GM11168 (cell line): ENCODE results near the gene TRIM65.
"Not testable (repeated sequence)": the region's sequence is repeated elsewhere in the genome, so short reads cannot be mapped to it uniquely, and the experiment has no call there.

ENCODE experiments used
- in situ Hi-C: fragments of 300-500 bp; cut with MboI; formaldehyde crosslinking; loops from one replicate; pipeline ENCODE4 v1.12.0; 2022; ENCODE audit warnings: low sequenced_read_pairs; ENCODE audit not compliant: unreplicated experiment

Gene TRIM65

DNA sequence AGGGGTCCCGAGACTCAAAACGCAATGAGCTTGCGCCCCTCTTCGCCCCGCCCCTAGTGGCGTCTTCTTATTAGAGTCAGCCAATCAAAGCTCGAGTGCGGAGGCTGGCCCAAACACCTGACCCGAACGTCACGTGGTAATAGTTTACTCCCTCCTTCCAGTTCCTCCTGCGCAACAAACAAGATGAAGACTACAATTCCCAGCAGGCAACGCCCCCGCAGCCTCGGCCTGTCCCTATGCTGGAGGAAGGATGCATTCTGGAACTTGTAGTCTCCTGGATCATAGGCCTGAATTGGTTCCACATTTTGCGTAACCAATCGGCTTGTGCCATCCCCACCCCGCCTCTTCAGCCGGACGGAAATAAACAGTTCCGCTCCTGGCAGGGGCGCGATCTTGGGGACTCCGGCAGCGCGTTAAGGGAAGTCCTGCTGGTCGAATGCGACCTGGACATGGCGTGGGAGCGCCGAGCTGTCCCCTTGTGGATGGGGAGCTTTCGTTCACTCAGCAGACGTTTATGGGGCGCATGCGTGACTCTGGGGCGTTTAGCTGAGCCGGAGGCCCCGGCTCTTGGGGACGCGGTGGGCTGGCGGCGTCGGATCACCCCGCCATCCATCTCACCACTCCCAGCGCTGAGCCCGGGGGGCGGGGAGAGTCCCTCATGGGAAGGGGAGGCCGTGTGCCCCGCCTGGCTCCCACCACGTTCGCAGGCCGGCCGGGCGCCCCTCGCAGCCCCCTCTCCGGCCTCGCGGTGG, 41.3 kb downstream of the TRIM65 start, which contains the start of gene WBP2:
Gene WBP2, minus strand, starts transcription at position 26 of the 752 bp plus-strand sequence. CDS start 38 bp downstream, outside the sequence.
- in situ Hi-C loops = no loop called here

DNA sequence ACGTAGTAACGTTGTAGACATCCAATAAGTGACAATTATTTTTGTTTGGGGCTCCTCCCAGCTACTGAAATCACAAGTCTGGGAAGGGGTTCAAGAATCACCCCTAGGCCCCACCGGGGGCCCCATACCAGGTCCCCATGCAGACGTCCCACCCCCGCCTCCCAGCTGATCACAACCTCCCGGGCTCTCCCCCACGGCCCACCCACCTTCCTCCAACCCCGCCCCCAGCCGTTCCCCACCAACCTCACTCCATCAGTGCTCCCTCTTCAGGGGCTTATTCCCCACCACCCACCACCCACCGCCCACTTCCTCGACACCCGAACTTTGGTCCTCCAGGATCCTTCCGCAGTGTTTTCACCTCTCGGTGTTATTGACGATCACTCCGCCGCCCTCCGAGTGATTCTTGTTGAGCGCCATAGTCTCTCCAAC, 41.9 kb downstream of the TRIM65 start:
- in situ Hi-C loops = no loop called here

DNA sequence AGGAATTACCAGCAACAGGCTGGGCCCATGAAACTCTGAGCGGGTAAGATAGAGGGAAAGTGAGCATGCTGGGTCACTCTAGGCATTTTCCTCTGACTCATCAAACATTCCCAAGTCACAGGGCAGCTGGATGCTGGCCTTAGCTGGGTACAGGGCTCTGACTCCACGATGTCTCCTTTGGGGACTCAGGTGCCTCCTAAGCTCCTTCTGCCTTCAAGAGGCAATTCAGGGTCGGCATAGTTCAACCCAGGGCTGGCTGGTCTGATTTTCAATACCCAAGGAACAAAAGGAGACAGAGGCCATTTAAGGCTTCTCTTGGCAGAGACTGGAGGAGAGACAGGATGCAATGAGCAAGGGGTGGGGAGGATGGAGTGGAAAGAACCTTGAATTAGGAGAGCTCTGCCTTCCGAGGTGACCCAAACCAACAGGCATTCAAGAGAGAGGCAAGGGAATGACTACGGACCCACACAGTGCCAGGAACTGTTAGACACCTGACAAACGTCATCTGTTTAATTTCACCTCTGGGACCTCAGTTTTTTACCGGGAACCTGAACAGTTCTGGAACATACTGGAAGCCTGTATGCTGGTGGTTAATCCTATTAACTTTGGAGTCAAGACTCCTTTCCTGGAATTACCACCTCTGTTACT, 42.5 kb downstream of the TRIM65 start:
- in situ Hi-C loops = no loop called here

DNA sequence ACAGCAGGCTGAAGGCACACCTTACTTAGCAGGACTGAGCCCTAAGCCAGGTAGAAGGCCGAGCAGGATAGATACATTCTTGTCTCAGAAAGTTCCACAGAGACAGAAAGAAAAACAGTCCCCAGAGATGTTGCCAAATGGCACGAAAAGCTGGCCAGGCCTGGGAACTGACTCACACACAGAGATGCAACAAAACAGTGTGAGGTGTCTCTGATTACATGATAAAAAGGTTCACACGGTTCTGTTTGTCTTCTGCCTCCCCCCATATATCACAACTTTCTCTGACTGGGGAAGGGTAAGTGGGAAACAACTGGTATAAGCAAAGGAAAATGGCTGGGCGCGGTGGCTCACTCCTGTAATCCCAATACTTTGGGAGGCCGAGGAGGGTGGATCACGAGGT, 43.3 kb downstream of the TRIM65 start:
- in situ Hi-C loops = no loop called here

DNA sequence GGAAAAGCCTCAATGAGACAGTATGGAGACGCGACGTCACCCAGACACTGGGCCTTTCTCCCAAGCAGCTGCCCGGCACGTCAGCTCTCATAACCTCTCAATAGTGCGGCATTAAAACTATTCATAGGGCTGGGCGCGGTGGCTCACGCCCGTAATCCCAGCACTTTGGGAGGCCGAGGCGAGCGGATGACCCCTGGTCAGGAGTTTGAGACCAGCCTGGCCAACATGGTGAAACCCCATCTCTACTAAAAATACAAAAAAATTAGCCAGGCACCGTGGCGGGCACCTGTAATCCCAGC, 45.1 kb downstream of the TRIM65 start:
- in situ Hi-C loops = not testable (repeated sequence)

DNA sequence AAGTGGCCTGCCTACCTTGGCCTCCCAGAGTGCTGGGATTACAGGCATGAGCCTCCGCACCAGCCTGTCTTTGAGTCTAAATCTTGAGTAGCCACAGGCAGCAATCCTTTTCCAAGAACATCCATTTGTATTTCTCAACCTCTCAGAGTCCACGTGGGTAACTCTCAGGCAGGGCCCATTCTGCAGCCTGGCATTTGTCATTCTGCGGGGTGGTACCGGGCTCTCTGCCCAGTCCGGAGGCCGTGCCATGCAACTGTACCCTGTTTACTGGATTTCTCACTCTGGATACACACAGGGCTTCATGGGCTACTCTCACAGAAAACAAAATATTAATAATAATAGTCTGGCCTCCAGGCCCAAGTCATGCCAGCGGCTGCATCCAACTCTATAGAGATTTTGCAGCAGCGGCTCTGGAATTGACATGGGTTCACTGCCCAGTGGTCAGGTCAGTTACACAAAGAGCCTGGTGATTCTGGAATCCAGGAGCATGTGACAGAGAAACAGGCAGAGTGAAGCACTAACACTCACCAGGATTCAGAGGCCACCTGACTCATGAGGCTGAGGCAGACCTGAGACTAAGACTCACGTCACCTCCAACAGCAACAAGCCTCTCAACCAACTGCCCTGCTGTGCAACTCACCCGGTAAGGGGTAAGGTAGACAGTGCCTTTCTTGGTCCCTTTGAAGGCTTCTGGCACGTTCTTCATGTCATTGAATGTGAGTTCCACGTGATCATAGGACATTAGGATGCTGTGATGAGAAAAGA, 45.6 kb downstream of the TRIM65 start:
- in situ Hi-C loops = no loop called here

DNA sequence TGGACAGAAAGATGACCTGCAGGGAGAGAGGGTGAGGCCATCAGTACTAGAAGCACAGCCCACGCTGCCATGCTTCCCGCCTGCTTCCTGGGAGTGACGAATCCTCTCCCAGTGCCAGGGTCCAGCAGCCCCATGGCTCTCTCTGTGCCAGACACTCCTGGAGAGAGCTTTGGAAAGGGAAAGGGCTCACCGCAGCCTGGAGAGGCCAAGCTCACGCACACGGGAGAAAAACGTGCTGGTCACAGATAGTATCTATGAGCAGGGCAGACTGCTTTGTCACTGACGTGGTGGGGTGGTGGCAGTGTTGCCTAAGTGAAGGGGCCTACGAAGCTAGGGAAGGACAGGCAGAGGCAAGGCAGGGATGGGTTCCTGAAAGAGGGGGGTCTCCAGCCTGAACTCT, 47.0 kb downstream of the TRIM65 start:
- in situ Hi-C loops = no loop called here

DNA sequence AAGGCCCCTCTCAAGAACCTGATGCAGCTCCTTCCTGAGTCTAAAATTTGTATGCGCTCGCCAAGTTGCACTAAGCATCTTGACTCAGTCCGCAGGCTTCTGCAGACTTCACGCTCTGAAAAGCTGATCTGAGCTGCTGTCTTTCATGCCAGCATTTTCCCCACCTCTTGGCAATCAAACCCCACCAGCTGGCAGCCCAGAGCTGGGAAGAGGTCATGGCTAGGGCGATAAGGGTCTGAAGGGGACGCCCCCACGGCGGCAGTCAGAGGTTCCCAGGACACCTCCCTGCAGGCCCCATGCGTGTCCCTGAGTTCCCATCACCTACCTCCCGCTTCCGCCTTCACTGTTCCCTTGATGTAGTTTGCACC, 47.5 kb downstream of the TRIM65 start:
- in situ Hi-C loops = no loop called here

DNA sequence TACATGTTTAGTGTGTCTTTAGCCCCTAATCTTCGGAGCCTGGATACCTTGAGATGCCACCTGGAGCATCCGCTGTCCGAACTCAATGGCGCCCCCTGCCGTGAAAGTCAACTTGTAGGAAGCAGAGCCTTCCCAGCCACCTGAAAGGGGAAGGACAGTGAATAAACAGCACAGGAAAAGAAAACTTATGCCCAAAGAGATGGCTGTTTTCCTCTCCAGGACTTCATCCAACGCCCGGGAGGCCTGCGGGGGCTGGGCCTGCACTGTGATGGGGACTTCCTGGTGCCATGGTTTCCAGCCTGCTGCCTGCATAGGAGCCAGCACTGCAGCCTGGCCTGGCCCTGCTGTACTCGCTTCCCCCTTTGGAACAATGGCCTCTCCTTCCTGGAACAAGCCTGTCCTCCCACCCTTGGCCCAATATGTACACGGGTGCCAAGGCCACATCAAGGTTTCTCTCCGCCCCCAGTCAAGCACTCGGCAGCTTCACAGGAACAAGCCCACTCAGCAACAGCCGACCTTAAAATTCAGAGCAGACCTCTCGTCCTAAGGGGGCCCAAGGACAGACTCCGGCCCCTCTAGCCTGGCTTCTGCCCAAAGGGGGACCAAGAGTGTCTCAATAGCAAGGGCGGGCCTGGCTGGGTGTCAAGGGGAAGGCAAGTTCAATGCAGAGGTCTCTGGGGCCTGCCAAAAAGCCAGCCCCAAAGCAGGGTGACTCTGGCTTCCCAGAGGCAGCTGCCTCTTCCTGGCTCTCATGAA, 48.0 kb downstream of the TRIM65 start:
- in situ Hi-C loops = no loop called here

DNA sequence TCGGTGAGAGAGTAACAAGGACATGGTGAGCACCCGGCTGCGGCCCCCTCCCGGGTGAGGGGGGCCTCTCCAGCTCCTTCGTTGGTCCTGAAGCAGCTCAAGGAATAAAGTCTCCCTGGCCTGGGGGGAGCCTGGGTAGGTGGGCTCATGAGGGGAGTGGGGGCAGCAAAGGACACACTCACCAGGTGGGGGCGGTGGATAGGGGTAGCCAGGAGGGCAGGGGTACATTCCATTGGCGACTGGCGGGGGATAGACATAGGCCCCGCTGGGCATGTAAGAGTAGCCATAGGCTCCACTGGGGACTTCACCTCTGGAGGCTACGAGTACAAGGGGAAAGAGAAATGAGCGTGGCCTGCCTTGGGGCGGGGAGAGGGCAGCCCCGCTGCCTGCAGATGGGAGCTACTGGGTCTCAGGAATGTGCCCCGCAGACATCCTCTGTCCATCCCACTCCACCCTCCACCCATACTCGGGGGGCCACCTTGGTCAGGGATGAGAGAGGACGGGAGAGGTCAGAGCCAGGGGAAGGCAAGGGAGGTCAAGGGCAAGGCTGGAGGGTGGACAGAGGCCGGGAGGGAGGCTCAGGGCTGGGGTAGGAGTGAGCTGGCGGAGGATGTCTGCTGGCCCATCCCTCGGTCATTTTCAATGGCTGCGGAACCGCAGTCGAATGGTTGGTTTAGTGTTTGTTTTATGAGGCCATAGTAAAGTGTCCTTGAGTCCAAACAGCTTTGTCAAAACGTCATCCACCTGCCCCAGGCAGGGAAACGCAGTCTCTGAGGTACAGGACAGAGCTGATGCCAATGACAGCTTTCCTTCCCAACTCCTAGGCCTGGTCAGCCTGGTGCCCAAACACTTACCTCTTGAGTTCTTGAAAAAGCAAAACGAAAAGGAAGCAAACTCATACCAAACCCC, 48.9 kb downstream of the TRIM65 start:
- in situ Hi-C loops = no loop called here

DNA sequence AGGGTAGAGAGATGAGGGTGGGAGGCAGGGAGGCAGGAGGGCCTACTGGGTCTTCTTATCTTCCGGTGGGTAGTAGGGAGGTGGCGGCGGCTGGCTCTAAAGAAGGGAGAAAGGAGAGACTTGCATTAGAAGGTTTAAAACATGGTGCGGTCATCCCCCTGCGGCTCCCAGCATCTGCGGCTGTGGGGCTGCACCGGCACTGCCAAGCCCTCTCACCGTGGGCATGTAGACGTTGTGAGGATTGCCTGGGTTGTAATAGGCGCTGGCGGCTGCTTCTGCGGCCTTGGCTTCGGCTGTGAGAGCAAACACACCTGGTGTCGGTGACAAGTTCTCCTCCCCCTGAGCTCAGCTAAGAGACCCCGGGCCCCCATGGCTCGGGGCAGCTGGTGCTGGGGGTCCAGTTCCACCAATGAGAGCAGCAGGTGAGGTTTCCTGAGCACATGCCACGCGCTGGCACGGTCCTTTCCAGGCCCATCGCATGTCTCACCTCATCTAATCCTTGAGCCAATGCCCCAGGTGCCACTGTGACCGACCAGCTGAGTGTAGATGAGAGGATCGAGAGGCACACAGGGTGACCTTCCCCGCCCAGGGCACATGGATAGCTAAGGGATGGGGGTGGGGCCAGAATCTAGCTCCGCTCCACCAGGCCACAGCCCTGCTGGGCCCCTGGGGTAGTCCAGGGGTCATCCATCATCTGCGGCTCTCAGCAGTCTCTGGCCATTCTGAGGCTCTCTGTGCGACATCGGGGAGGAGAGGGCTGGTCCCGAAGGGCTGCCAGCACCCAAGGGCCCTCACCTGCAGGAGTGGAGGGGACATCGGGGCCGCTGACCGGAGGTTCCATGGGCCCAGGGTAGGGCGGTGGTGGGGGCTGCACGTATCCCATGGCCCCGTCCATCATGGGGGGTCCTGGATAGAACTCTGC, 49.8 kb downstream of the TRIM65 start:
- in situ Hi-C loops = no loop called here

DNA sequence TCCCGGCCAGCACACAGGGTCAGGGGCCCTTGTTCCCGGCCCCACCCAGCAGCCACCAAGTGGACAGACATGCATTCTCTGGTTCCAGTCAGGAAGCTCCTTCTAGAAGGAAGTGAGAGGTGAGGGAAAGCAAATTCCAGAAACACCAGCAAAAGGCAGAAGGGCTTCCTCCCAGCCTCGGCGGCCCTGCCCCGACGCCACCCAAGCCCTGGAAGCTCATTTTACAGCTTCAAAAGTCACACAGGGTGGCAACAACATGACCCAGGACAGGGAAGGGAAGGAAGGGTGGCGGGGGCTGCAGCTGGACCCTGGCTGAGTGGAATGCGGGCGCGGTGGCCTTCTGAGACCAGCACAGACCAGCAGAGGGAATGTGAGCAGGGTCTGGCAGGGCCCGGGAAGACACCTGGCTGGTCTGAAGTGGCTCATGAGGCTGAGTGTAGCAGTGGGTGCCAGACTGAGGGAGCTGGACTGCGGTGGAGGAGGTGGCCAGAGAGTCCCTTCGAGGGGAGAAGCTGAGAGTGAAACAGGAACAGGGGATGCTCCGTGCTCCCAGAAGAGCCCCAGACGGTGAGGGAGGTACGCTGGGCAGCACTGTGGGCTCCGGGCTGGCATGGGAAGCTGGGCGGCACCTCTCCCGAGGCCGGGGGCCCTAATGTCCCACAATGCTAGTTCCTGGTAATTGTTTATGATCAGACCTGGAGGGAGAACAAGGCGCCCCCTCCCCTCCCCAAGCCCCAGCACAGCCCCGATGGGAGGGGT, 50.6 kb downstream of the TRIM65 start:
- in situ Hi-C loops = no loop called here

DNA sequence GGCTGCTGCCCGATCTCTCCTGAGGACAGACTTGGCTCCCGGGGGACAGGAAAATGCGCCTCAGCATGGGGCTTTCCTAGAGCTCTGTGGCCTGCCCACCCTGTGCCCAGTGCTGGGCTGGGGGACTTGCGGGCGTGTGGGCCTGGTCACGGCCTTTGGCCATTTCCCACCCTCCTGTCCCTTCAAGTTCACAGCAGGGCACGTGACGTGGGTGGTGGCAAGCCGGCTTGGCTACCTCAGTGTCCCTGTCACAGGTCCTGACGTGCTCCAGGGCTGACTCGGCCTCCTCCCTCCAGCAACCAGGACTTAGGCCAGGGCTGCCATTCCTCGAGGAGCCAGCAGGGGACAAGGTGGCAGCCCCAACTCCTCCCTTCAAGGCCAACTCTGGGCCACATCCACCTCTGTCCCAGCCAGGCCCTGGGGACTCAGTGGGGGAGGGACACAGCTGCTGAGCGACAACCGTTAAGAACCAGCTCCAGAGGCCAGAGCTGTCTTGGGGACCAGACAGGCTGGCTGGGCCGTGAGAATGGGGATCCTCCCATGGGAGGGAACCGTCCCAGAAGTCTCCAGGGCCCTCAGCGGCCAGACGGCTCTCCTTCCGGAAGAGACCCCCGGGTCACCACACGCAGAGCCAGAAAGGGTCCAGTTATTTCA, 51.6 kb downstream of the TRIM65 start:
- in situ Hi-C loops = no loop called here

DNA sequence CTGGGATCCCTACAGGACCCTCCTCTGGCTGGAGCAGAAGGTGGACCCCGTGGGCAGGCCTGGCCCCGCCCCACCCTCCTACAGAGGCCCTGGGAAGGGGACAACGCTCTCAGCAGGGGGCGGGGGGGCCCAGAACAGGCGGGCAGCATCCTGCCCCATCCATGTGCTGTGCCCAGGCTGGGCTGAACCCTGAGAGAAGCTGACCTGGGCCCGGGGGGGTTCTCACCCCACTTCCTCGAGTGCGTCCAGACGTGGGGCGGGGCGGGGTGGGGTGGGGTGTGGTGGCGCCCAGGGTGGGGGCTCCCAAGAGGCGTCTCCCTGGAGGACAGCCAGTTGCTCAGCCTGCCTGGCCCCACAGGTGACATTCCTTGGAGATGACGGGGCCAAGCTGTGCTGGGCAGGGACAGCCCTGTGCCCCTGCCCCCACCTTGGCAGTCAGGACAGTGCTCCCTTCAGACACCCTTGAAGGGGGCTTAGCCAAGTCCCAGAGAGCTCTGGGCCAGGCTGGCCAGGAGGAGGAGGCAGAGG, 52.2 kb downstream of the TRIM65 start:
- in situ Hi-C loops = no loop called here

DNA sequence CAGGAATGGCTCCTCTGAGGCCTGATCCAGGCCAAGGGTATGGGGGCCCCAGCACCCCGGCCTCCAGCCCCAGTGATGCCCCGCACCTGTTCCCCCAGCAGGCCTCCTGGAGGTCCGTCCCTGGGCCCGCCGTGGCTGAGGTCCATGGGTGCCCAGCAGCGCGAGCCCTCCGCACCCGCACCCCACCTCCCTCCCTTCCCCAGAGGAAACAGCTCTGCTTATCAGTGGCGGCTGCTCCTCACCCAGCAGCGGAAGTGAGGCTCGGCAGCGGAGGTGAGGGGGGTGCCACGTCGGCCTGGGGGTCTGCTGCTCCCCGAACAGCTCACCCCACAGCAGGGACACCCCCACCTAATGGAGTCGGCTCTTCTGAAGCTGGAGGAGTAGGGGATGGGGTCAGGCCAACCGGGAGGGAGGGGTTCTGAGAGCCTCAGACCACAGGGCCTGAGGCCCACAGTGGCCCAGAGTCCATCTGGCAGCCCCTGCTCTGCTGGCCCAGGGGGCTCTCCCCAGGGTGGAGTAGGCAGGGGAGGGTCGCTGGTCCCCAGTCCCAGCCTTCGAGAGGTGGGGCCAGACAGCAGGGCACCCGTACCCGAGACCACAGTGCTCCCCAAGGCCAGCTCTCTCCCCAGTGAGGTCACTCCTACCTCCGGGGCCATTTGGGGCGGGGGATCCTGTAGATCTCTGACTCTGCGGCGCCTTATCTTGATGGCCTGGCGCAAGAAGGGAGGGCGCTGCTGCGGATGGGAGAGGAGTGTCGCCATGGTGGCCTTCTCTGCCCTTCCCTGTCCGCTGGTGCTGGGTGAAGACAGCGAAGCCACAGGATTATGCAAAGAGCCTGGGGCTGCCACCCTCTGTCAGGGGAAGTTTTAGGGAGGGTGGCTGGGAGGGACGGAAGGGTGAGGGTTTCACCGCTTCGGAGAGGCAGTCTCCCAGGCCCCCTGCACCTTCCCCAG, 52.9 kb downstream of the TRIM65 start, which contains the start of gene UNC13D:
Gene UNC13D, minus strand, starts transcription at position 828 of the 953 bp plus-strand sequence. Its CDS starts 67 bp downstream, at position 761.
- in situ Hi-C loops = no loop called here
